Osteoblast (primary cell): ENCODE results near the gene POU2F3. TPM values are rescaled to one million over a fixed set of nuclear protein-coding genes. Genes with fewer than 3 reads are reported as not detected.
A peak's percentile ranks its signal among the peaks of the same experiment; 100 is the strongest.

Source experiments
- DNase-seq: peaks from one replicate; pipeline ENCODE4 v3.0.0; 2011; ENCODE audit warnings: low spot score, mixed read lengths; ENCODE audit not compliant: insufficient read length; ENCODE audit errors: missing footprints
- H2AFZ ChIP-seq: 2 replicates; pipeline ENCODE4 v1.6.0; 2011; ENCODE audit warnings: mild to moderate bottlenecking, low read length
- H3K27ac ChIP-seq: 2 replicates; pipeline ENCODE4 v1.5.1; 2011; ENCODE audit warnings: mild to moderate bottlenecking, low read depth, low read length, moderate library complexity
- H3K27me3 ChIP-seq: 2 replicates; pipeline ENCODE4 v1.6.0; 2012; ENCODE audit warnings: mild to moderate bottlenecking, control low read depth, inconsistent platforms, low read length, moderate library complexity; ENCODE audit not compliant: insufficient read depth
- H3K36me3 ChIP-seq: 2 replicates; pipeline ENCODE4 v1.5.1; 2011; ENCODE audit warnings: mild to moderate bottlenecking, low read length, control low read depth, moderate library complexity; ENCODE audit not compliant: insufficient read depth
- H3K4me1 ChIP-seq: 2 replicates; pipeline ENCODE4 v1.5.1; 2011; ENCODE audit warnings: mild to moderate bottlenecking, low read length, control low read depth, moderate library complexity; ENCODE audit not compliant: insufficient read depth
- H3K4me2 ChIP-seq: 2 replicates; pipeline ENCODE4 v1.6.0; 2011; ENCODE audit warnings: mild to moderate bottlenecking, low read length; ENCODE audit not compliant: insufficient read depth
- H3K4me3 ChIP-seq: fragments of 200-600 bp; sonication (generic); 3 replicates; pipeline ENCODE4 v1.5.1; 2012; ENCODE audit warnings: mild to moderate bottlenecking, low read length, inconsistent platforms; ENCODE audit not compliant: insufficient read depth
- H3K79me2 ChIP-seq: 2 replicates; pipeline ENCODE4 v1.6.0; 2012; ENCODE audit warnings: mild to moderate bottlenecking, low read length, control low read depth, inconsistent platforms; ENCODE audit not compliant: insufficient read depth
- H3K9me3 ChIP-seq: 2 replicates; pipeline ENCODE4 v1.5.1; 2011; ENCODE audit warnings: low read depth, low read length, control low read depth
- H4K20me1 ChIP-seq: 2 replicates; pipeline ENCODE4 v1.6.0; 2012; ENCODE audit warnings: mild to moderate bottlenecking, low read length, control low read depth; ENCODE audit not compliant: insufficient read depth
- CTCF ChIP-seq: IDR thresholded peaks from 2 replicates; pipeline ENCODE4 v1.5.1; 2011; ENCODE audit warnings: mild to moderate bottlenecking, low read depth, low read length, moderate library complexity; ENCODE audit errors: extremely low read depth
- total RNA-seq: library from RNA; depleted of rRNA; stranded (reverse); fragments of >200 nt; gene quantifications from 2 replicates; pipeline ENCODE4 v1.2.3, GENCODE V29; 2012

Gene POU2F3
- total RNA-seq, 1 donor, result under 0.01 TPM

- peak within 1 kb of the TSS; percentile 96 for H3K4me2 ChIP-seq
- peaks cover 45% of the 10 kb centered on the region for H3K79me2 ChIP-seq
- DNase-seq, result peak; percentile 98
- H2AFZ ChIP-seq, result peak within 1 kb of the TSS; percentile 85
- TF ChIP-seq CTCF, result peak; percentile 39
- H3K27me3 ChIP-seq, result no peaks in the 10 kb centered on the region
- H3K4me1 ChIP-seq, result peaks cover 62% of the 10 kb centered on the region
- H3K36me3 ChIP-seq, result no peaks in the 10 kb centered on the region
- H3K9me3 ChIP-seq, result no peaks in the 10 kb centered on the region
- H3K27ac ChIP-seq, result peak within 1 kb of the TSS; percentile 98
- peaks cover 40% of the 10 kb centered on the region for H4K20me1 ChIP-seq
- peak within 1 kb of the TSS; percentile 97 for H3K4me3 ChIP-seq
These were observed 96.1 kb downstream of the POU2F3 start, which contains the start of gene ARHGEF12 for GRCh38 chr11:120335908-120336640. Gene ARHGEF12, plus strand, starts transcription at chr11:120336413. Its CDS starts 831 bp downstream, at chr11:120337244.

DNA sequence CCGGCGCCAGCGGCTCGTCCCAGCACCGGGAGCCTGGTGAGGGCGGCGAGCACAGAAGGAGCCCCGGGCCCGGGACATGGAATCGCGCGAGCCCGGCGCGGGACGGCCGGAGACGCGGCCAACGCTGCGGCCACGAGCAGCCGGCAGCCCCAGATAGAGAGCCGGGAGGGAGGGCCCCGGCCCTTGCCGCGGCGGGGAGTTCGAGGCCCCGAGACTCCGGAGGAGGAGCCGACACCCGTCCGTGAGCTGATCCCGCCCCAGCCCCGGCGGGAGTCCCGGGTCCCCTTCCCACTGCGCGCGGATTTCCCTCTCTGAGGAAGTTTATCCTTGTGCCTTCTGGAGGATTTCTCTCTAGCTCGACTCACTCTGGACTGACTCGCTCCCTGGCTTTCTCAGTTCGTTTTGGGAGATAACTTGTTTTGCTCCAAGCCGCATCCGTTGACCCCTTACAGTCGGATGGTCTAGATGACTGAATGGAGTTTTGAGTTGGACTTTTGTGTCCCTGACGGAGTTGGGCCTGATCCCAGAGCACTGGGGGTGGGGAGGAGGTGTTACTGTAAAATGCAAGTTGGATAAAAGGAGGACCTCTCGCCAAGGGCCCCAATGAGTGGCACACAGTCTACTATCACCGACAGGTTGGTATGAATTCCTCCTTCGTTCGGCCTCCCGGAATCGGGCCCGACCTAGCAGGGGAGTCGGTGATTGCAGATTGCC lies 96.9 kb downstream of the POU2F3 start:
- Histone ChIP-seq H3K9me3 (no peaks in the 10 kb centered on the region), H4K20me1 (peaks cover 46% of the 10 kb centered on the region), H3K4me1 (peaks cover 55% of the 10 kb centered on the region), H3K4me3 (peak overlapping the region; percentile 97), H2AFZ (peak overlapping the region; percentile 85), H3K4me2 (peak overlapping the region; percentile 91), H3K79me2 (peaks cover 53% of the 10 kb centered on the region), H3K27me3 (no peaks in the 10 kb centered on the region), H3K27ac (peak overlapping the region; percentile 89), H3K36me3 (no peaks in the 10 kb centered on the region)
- peak; percentile 88 for DNase-seq
- no peak for TF ChIP-seq CTCF

DNA sequence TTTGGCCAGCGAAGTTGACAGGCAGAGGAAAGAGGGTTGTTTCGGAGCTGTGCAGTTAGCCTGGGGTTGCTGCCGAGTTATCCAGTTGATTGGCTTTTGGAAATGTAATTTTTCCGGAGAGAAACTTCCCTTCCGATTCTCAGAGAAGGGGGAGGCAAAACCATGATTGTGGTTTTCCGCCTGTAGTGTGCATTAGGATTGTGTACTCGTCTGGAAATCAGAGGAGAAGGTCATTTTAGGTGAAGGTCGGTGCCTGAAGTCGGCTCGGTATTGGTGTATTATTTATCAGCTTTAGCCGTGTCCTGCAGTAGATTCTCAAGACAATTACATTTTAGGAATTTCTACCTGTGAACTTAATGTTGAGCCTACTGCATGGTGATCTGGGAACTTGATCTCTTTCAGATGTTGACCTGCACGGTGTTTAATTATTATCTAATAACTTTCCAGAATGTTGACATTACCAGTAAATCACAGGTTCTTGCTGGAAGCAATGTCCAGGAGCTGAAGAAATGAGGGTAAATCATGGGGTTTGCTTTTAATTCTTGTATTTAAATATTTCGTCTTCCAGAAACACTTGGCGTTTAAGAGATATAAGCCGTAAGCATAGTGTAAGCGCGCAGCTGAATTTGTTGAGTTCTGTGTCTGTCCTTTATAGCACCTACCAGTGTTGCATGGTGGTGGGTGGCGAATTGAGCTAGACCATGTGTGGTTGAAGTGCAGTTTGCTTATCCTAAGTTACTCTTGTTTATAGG lies 97.6 kb downstream of the POU2F3 start:
- peak overlapping the region; percentile 85 for H2AFZ ChIP-seq
- DNase-seq, result peak; percentile 75

More for the DNA sequence above, 97.6 kb downstream of the POU2F3 start:
- no peaks in the 10 kb centered on the region for H3K9me3 ChIP-seq
- H4K20me1 ChIP-seq, result peaks cover 54% of the 10 kb centered on the region
- H3K4me2 ChIP-seq, result peak overlapping the region; percentile 91
- H3K4me3 ChIP-seq, result peak overlapping the region; percentile 97
- peaks cover 60% of the 10 kb centered on the region for H3K79me2 ChIP-seq
- no peaks in the 10 kb centered on the region for H3K27me3 ChIP-seq
- no peaks in the 10 kb centered on the region for H3K36me3 ChIP-seq
- no peak for TF ChIP-seq CTCF
- H3K27ac ChIP-seq, result peak overlapping the region; percentile 89
- peaks cover 49% of the 10 kb centered on the region for H3K4me1 ChIP-seq
